GM19324 (cell line): ENCODE data around the gene PRR16.
"Not testable (repeated sequence)": the region's sequence is repeated elsewhere in the genome, so short reads cannot be mapped to it uniquely, and the experiment has no call there.

Experiments used
- ATAC-seq: cut with Tn5 transposase; IDR thresholded peaks from one replicate; pipeline ENCODE4 v1.9.1; 2021; ENCODE audit warnings: mild to moderate bottlenecking, moderate library complexity; ENCODE audit not compliant: unreplicated experiment, low FRiP score

The PRR16 gene

GRCh38 chr5:120702817-120703538 lies 238.9 kb downstream of the PRR16 start:
- ATAC-seq = not testable (repeated sequence)

DNA sequence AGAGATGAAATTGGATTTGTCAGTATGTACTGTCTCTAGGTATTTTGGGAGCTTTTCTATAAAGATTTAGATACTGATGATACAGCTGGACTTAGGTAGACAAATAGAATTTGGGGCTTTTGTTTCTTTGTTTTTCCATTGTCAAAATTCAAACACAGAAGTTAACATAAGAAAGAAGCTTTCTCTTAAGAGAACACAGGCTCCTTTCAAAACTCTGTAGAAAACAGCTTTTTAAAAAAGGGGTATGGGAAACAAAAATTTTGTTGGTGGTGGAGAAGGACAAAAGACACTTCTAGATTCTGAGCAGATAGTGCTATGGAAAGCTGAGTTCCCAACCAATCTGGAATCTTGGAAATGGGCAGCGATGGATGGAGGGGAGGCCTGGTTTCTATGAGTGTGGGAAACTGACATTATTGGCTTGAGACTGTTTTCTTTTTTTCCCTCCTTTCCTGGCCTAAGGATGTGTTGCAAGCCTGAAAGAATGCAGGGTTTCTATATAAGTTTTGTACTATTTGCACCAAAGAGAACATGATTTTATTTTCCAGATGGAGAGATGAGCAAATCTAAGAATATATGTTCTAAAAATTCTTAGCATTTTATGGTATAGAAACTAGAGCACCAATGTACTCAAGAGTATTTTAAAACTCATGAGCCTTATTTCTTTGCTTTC lies 240.0 kb downstream of the PRR16 start:
- no peak for ATAC-seq

GRCh38 chr5:120706877-120707276 lies 242.8 kb downstream of the PRR16 start:
- ATAC-seq = no peak

DNA sequence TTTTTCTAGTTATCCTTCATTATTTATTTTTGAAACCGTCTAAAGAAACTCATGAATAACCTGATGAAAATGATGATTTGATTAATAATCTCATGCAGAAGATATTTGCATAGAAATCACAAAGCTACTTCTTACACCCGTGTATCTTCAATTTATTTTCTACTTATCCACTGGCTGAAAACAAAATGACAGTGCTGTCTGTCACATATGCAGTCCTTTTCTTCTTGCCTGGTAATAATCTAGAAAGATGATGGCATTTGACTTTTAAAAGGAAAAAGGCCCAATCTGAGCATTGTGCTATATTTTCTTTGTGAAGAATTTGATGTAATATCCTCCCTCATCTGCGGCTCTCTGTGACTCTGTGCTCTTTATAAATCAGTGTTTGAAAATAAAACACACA lies 253.3 kb downstream of the PRR16 start:
- ATAC-seq = no peak

DNA sequence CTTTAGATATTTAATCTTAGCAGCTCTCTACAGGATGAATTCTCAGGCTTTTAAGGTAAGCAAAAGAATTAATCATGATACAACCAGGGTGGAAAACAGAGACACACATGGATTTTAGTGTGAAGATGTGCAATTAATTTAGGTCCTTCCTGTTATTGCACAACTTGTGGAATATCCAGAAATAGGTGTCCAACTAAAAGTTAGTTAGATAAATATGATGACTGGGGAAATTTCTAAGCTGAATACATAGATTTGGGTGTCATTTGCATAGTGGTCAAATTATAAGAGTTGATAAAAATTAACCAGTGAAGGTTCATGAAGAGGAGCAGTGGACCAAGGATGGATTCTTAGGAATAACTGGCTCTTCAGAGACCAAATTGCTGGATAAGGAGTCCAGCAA lies 266.1 kb downstream of the PRR16 start:
- no peak for ATAC-seq

GRCh38 chr5:120734033-120734432 lies 269.9 kb downstream of the PRR16 start:
- ATAC-seq = no peak

GRCh38 chr5:120735076-120735475 lies 271.0 kb downstream of the PRR16 start:
- ATAC-seq = no peak
